Thyroid gland (tissue), 4 donors: ENCODE data around the gene AMOTL2. TPM values are rescaled to one million over a fixed set of nuclear protein-coding genes. Genes with fewer than 3 reads are reported as not detected.

Experiments
- DNase-seq, 2 donors: peaks; one replicate each; pipeline ENCODE4 v3.0.0-alpha.2; 2019
- H3K27ac ChIP-seq, 3 donors: fragments of 200-600 bp; sonication (generic); 1 replicate in 2 of 3; 2 replicates in 1 of 3; pipeline ENCODE4 v1.5.1; 2016 to 2019; ENCODE audit warnings: mild to moderate bottlenecking in 1 of 3, moderate library complexity in 1 of 3
- H3K27me3 ChIP-seq: fragments of 200-600 bp; sonication (generic); one replicate; pipeline ENCODE4 v1.5.1; 2019
- H3K36me3 ChIP-seq, 2 donors: fragments of 200-600 bp; sonication (generic); one replicate each; pipeline ENCODE4 v1.5.1; 2016 to 2019
- H3K4me1 ChIP-seq, 2 donors: fragments of 200-600 bp; sonication (generic); one replicate each; pipeline ENCODE4 v1.5.1; 2017 to 2019
- H3K4me3 ChIP-seq, 3 donors: fragments of 200-600 bp; sonication (generic); replicated peaks in 1 of 3; 1 replicate in 2 of 3; 2 replicates in 1 of 3; pipeline ENCODE4 v1.5.1; 2016; ENCODE audit warnings: mild to moderate bottlenecking in 1 of 3
- H3K9me3 ChIP-seq: fragments of 200-600 bp; sonication (generic); one replicate; pipeline ENCODE4 v1.5.1; 2017
- CTCF ChIP-seq, 6 experiments: fragments of 200-600 bp in 3 of 6; fragments of 450-650 bp in 3 of 6; sonication (generic) in 3 of 6; IDR thresholded peaks; one replicate each; pipeline ENCODE4 v1.5.1; 2016 to 2019; ENCODE audit warnings: antibody characterized with exemption in 6 of 6, mild to moderate bottlenecking in 2 of 6, inconsistent platforms in 1 of 6, moderate library complexity in 1 of 6
- POLR2A ChIP-seq, 2 donors: fragments of 450-650 bp; IDR thresholded peaks; one replicate each; pipeline ENCODE4 v1.6.1; 2017; ENCODE audit warnings: antibody characterized with exemption in 2 of 2, mild to moderate bottlenecking in 2 of 2, moderate library complexity in 1 of 2
- WGBS, 2 donors: methylation state at CpG; one replicate each; pipeline ENCODE4 v1.1.5; 2017; 5-methylcytosine and 5-hydroxymethylcytosine counted together
- intact Hi-C: fragments of 100-400 bp; cut with DNase I; formaldehyde crosslinking; loops from one replicate; pipeline ENCODE4 v1.15.1; 2023
- total RNA-seq, 4 donors: library from RNA; depleted of rRNA; stranded (reverse); fragments of >200 nt; gene quantifications; one replicate each; pipeline ENCODE4 v1.2.3, GENCODE V29; 2016

The AMOTL2 gene
- total RNA-seq, 4 donors from 2014 or later, result 76.0 to 149 (median 117) TPM

GRCh38 chr3:134345202-134345601 lies 29.0 kb downstream of the AMOTL2 start:
- no peak for DNase-seq
- Histone ChIP-seq H3K4me1 (peaks cover 6 to 18% of the 10 kb centered on the region in 2 donors), H3K9me3 (no peaks in the 10 kb centered on the region), H3K36me3 (no peaks in the 10 kb centered on the region), H3K4me3 (no peak overlapping the region), H3K27me3 (no peaks in the 10 kb centered on the region), H3K27ac (no peak overlapping the region)
- intact Hi-C loops, result no loop called here
- WGBS, 2 donors, result 63 to 95% methylated on average over 1 of the region's 1 CpG
- TF ChIP-seq POLR2A (IDR thresholded peaks at IDR 0.05) (no peak), CTCF (IDR thresholded peaks at IDR 0.05) (no peak)

- peaks cover 6 to 19% of the 10 kb centered on the region in 2 donors for H3K4me1 ChIP-seq
- H3K4me3 ChIP-seq, result no peak overlapping the region
- H3K27me3 ChIP-seq, result no peaks in the 10 kb centered on the region
- no peak for TF ChIP-seq CTCF (IDR thresholded peaks at IDR 0.05)
- no peak for TF ChIP-seq POLR2A (IDR thresholded peaks at IDR 0.05)
- 89 to 93% methylated on average over 2 of the region's 2 CpGs for WGBS, 2 donors
- no peak for DNase-seq
- no peaks in the 10 kb centered on the region for H3K9me3 ChIP-seq
- H3K36me3 ChIP-seq, result no peaks in the 10 kb centered on the region
- intact Hi-C loops, result no loop called here
- no peak overlapping the region for H3K27ac ChIP-seq
Measured at GRCh38 chr3:134344560-134344959, 29.7 kb downstream of the AMOTL2 start.

GRCh38 chr3:134342259-134342658 lies 32.0 kb downstream of the AMOTL2 start:
- Histone ChIP-seq H3K9me3 (no peaks in the 10 kb centered on the region), H3K27ac (no peak overlapping the region), H3K36me3 (no peaks in the 10 kb centered on the region), H3K4me3 (no peak overlapping the region), H3K4me1 (peaks cover 0 to 22% of the 10 kb centered on the region in 2 donors), H3K27me3 (no peaks in the 10 kb centered on the region)
- DNase-seq, result peak in 1 of 2 donors; percentile 2
- TF ChIP-seq CTCF (IDR thresholded peaks at IDR 0.05), result no peak
- no peak for TF ChIP-seq POLR2A (IDR thresholded peaks at IDR 0.05)
- intact Hi-C loops, result no loop called here
- WGBS, 2 donors, result 93 to 95% methylated on average over 9 of the region's 9 CpGs

GRCh38 chr3:134341389-134341788 lies 32.9 kb downstream of the AMOTL2 start:
- intact Hi-C loops, result no loop called here
- H3K36me3 ChIP-seq, result no peaks in the 10 kb centered on the region
- no peak overlapping the region for H3K4me3 ChIP-seq
- WGBS, 2 donors, result 79 to 86% methylated on average over 2 of the region's 2 CpGs
- DNase-seq, result peak in 1 of 2 donors; percentile 0
- H3K27ac ChIP-seq, result no peak overlapping the region
- no peaks in the 10 kb centered on the region for H3K27me3 ChIP-seq
- TF ChIP-seq POLR2A (IDR thresholded peaks at IDR 0.05) (no peak), CTCF (IDR thresholded peaks at IDR 0.05) (no peak)
- peaks cover 0 to 22% of the 10 kb centered on the region in 2 donors for H3K4me1 ChIP-seq
- H3K9me3 ChIP-seq, result no peaks in the 10 kb centered on the region

- Histone ChIP-seq H3K9me3 (no peaks in the 10 kb centered on the region), H3K36me3 (no peaks in the 10 kb centered on the region), H3K4me3 (no peak overlapping the region), H3K27me3 (no peaks in the 10 kb centered on the region), H3K4me1 (peaks cover 0 to 22% of the 10 kb centered on the region in 2 donors), H3K27ac (no peak overlapping the region)
- 66 to 73% methylated on average over 1 of the region's 1 CpG for WGBS, 2 donors
- TF ChIP-seq POLR2A (IDR thresholded peaks at IDR 0.05) (no peak), CTCF (IDR thresholded peaks at IDR 0.05) (no peak)
- peak in 1 of 2 donors; percentile 3 for DNase-seq
- intact Hi-C loops, result no loop called here
Measured at GRCh38 chr3:134340982-134341365, 33.3 kb downstream of the AMOTL2 start.
